ENCODE data around the gene EHHADH. TPM values are rescaled to one million over a fixed set of nuclear protein-coding genes. Genes with fewer than 3 reads are reported as not detected.

EHHADH gene
- total RNA-seq, 2 donors from 2014 or later, result 8.3 to 9.2 TPM

DNA sequence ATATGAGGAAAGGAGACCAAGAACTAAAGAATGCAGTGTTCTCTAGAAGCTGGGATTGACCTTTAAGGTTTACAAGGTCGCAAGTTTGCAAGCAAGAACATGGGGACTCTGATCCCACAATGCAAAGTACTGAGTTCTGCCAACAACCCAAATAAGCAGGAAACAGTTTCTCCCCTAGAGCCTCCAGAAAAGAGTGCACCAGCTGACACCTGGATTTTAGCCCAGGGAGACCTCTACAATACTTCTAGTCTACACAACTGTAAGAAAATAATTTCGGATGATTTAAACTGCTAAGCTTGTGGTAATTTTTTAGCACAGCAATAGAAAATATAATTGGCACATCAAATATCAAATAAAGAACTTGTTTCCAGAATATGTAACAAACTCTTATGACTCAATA is 46.4 kb downstream of the EHHADH start:
- 84 to 92% methylated on average over 2 of the region's 2 CpGs for WGBS, 2 donors
- DNase-seq, result no peak
- no peak for TF ChIP-seq POLR2A (IDR thresholded peaks at IDR 0.05)
- TF ChIP-seq, protein P1, sequence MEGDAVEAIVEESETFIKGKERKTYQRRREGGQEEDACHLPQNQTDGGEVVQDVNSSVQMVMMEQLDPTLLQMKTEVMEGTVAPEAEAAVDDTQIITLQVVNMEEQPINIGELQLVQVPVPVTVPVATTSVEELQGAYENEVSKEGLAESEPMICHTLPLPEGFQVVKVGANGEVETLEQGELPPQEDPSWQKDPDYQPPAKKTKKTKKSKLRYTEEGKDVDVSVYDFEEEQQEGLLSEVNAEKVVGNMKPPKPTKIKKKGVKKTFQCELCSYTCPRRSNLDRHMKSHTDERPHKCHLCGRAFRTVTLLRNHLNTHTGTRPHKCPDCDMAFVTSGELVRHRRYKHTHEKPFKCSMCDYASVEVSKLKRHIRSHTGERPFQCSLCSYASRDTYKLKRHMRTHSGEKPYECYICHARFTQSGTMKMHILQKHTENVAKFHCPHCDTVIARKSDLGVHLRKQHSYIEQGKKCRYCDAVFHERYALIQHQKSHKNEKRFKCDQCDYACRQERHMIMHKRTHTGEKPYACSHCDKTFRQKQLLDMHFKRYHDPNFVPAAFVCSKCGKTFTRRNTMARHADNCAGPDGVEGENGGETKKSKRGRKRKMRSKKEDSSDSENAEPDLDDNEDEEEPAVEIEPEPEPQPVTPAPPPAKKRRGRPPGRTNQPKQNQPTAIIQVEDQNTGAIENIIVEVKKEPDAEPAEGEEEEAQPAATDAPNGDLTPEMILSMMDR (IDR thresholded peaks at IDR 0.05), result no peak

DNA sequence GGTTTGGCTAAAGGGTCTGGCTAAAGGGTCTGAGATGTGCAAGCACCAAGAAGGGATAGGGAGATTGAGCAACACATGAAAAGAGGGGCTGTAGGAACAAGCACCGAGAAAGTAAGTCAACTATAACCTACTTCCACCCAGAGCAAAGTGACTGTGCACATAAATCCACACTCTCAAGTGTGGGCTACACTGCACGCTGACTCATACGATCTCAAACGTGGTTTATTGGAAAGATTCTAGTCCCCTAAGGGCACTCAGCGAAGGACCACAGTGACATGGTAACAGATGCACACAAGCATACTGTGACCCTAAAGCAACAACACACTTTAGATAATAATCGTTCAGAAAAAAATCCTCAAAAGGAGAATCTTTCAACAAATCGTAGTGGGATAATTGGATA is 48.0 kb downstream of the EHHADH start:
- H3K9me3 ChIP-seq, result no peaks in the 10 kb centered on the region
- DNase-seq (no peak), ATAC-seq (no peak)
- no peaks in the 10 kb centered on the region for H3K27me3 ChIP-seq
- H3K36me3 ChIP-seq (replicated peaks in 1 of 2; ENCODE audit: insufficient read depth in 1 of 2, low read depth in 2 of 2), result no peaks in the 10 kb centered on the region
- no peak overlapping the region for H3K27ac ChIP-seq
- 90 to 96% methylated on average over 7 of the region's 7 CpGs for WGBS, 2 donors
- intact Hi-C loops (cut with DNase I), result no loop called here
- no peaks in the 10 kb centered on the region for H3K4me1 ChIP-seq
- H3K4me3 ChIP-seq, result no peak overlapping the region
- TF ChIP-seq, protein P1 (IDR thresholded peaks at IDR 0.05), result no peak
- TF ChIP-seq POLR2A (IDR thresholded peaks at IDR 0.05), result no peak

More for the DNA sequence above, 46.4 kb downstream of the EHHADH start:
- Histone ChIP-seq H3K4me1 (no peaks in the 10 kb centered on the region), H3K27me3 (no peaks in the 10 kb centered on the region), H3K36me3 (replicated peaks in 1 of 2; ENCODE audit: insufficient read depth in 1 of 2, low read depth in 2 of 2) (no peaks in the 10 kb centered on the region), H3K27ac (no peak overlapping the region), H3K4me3 (no peak overlapping the region), H3K9me3 (no peaks in the 10 kb centered on the region)
- intact Hi-C loops (cut with DNase I), result no loop called here
- ATAC-seq, result no peak

DNA sequence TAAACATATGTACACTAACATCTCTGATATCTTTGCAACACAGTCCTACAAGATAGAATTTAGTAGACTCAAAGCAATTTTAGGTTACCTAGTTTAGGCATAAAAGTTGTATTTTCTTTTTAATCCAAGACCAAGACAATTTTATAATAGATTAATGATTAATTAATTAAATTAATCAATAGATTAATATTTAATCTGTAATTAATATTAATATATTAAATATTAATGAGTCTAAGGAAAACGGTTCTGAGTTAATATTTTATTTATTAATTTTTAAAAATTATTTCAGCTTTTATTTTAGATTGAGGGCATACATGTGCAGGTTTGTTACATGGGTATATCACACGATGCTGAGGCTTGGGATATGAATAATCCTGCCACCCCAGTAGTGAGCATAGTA is 49.0 kb downstream of the EHHADH start:
- no peak overlapping the region for H3K4me3 ChIP-seq
- intact Hi-C loops (cut with DNase I), result no loop called here
- no peak overlapping the region for H3K27ac ChIP-seq
- H3K27me3 ChIP-seq, result no peaks in the 10 kb centered on the region
- DNase-seq, result no peak
- no peak for ATAC-seq
- no peaks in the 10 kb centered on the region for H3K9me3 ChIP-seq
- 68 to 71% methylated on average over 2 of the region's 2 CpGs for WGBS, 2 donors
- TF ChIP-seq POLR2A (IDR thresholded peaks at IDR 0.05), result no peak
- TF ChIP-seq, protein P1 (IDR thresholded peaks at IDR 0.05), result no peak
- no peaks in the 10 kb centered on the region for H3K4me1 ChIP-seq
- H3K36me3 ChIP-seq (replicated peaks in 1 of 2; ENCODE audit: insufficient read depth in 1 of 2, low read depth in 2 of 2), result no peaks in the 10 kb centered on the region

DNA sequence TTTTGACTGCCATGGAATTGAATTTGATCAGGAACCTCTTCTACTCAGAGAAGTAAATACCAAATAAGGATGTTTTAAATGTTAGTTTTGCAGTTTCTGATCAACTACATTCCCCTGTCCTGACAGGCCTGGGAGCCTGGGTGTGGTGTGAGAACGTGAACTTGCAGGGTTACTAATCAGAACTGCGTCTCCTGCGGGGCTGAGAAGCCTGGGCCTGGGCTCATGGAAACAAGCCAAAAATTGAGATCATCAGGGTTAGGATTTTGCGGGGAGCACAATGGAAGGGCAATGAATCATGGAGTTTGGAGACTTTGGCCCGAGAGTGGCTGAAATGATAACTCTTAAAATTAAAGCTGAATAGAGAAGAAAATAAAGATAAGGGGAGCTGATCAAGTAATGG is 53.2 kb downstream of the EHHADH start:
- H3K4me3 ChIP-seq, result no peak overlapping the region
- no peaks in the 10 kb centered on the region for H3K36me3 ChIP-seq (replicated peaks in 1 of 2; ENCODE audit: insufficient read depth in 1 of 2, low read depth in 2 of 2)
- no peaks in the 10 kb centered on the region for H3K4me1 ChIP-seq
- H3K27ac ChIP-seq, result no peak overlapping the region
- WGBS, 2 donors, result 68 to 72% methylated on average over 5 of the region's 5 CpGs
- no peak for TF ChIP-seq POLR2A (IDR thresholded peaks at IDR 0.05)
- TF ChIP-seq, protein P1 (IDR thresholded peaks at IDR 0.05), result no peak
- no peaks in the 10 kb centered on the region for H3K27me3 ChIP-seq
- DNase-seq (no peak), ATAC-seq (no peak)
- H3K9me3 ChIP-seq, result no peaks in the 10 kb centered on the region
- intact Hi-C loops (cut with DNase I), result no loop called here

DNA sequence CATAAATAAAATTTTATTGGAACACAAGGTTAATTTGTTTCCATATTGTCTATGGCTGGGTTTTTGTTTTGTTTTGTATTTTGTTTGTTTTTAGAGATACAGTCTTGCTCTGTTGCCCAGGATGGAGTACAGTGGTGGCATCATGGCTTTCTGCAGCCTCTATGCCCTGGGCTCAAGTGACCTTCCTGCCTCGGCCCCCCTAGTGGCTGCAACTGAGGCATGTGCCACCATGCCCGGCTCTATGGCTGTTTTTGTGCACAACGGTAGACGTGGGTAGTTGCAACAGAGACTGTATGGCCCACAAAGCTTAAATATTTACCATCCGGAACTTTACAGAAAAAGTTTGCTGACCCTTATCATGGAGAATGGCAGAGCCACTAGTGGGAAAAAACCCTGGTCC is 54.2 kb downstream of the EHHADH start:
- WGBS, 2 donors, result 92 to 94% methylated on average over 5 of the region's 5 CpGs
- no peak for TF ChIP-seq POLR2A (IDR thresholded peaks at IDR 0.05)
- intact Hi-C loops (cut with DNase I), result no loop called here

More for the DNA sequence above, 54.2 kb downstream of the EHHADH start:
- Histone ChIP-seq H3K27me3 (no peaks in the 10 kb centered on the region), H3K9me3 (no peaks in the 10 kb centered on the region), H3K4me3 (no peak overlapping the region), H3K36me3 (replicated peaks in 1 of 2; ENCODE audit: insufficient read depth in 1 of 2, low read depth in 2 of 2) (no peaks in the 10 kb centered on the region), H3K4me1 (no peaks in the 10 kb centered on the region), H3K27ac (no peak overlapping the region)
- DNase-seq (no peak), ATAC-seq (no peak)

All from body of pancreas (tissue), 4 donors.